ENCODE measurements around the gene MAML3.
"Not testable (repeated sequence)": the region's sequence is repeated elsewhere in the genome, so short reads cannot be mapped to it uniquely, and the experiment has no call there.

The MAML3 gene

GRCh38 chr4:139709660-139710059, 444.3 kb downstream of the MAML3 start:
- no peak for DNase-seq

- no peak for DNase-seq
These were observed 449.0 kb downstream of the MAML3 start for GRCh38 chr4:139704915-139705485.

DNA sequence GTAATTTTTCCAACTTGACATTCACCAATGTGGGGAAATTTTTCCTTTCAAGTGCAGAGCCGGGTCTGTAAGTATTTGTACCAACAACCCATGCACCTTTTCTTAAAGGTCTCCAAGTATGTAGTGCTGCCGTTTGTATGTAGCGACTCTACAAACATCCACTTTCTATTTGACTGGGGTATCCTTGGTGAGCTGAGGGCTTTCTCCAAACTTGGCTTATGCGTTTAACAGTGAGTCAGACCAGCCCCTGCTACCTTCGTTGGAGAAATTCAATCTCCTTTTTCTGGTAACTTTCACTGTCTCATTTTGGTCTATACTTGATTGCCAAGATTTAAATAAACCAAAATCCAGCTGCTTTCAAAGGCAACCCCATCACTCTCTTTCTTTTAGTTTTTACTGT, 453.4 kb downstream of the MAML3 start:
- DNase-seq, result no peak

GRCh38 chr4:139698167-139698925, 455.6 kb downstream of the MAML3 start:
- not testable (repeated sequence) for DNase-seq

- DNase-seq, result no peak
These were observed 457.5 kb downstream of the MAML3 start for GRCh38 chr4:139696491-139696890.

GRCh38 chr4:139694522-139695107, 459.4 kb downstream of the MAML3 start:
- DNase-seq, result no peak

- no peak for DNase-seq
These were observed 461.5 kb downstream of the MAML3 start for GRCh38 chr4:139692309-139693012.

GRCh38 chr4:139690419-139690818, 463.6 kb downstream of the MAML3 start:
- DNase-seq, result no peak

DNA sequence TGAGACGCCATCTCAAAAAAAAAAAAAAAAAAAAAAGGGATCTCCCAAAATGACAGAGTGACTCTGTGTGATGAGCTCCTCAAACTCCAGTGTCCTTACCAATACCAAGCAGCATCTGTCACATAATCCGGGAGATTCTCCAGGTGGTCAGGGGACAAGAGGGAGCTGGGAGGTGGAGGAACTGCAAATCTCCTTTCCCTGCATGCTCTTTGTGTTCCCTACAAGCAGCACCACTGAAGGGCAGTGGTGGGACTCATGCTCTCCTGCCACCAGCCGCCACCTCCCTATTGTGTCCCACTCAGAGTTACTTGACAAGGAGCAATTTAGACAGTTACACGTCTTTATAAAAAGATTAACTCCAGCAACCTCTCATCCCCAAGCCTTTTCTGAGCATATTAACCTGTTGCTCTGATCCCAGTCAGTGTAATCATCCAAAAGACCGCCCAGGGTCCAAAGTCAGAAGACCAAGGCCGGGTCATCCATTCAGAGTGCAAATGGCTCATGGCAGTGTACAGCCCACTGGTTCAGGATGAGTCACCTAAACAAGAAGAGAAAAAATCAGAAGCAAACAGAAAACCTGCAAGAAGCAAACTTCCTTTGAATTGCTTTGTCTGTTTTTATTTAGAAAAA, 464.8 kb downstream of the MAML3 start:
- DNase-seq, result no peak

GRCh38 chr4:139686988-139687387, 467.0 kb downstream of the MAML3 start:
- DNase-seq, result no peak

- DNase-seq, result no peak
These were observed 467.9 kb downstream of the MAML3 start for GRCh38 chr4:139686130-139686529.

- DNase-seq, result no peak
These were observed 468.8 kb downstream of the MAML3 start for GRCh38 chr4:139685180-139685579.

GRCh38 chr4:139684351-139684750, 469.6 kb downstream of the MAML3 start:
- no peak for DNase-seq

GRCh38 chr4:139682741-139683151, 471.2 kb downstream of the MAML3 start:
- no peak for DNase-seq

DNA sequence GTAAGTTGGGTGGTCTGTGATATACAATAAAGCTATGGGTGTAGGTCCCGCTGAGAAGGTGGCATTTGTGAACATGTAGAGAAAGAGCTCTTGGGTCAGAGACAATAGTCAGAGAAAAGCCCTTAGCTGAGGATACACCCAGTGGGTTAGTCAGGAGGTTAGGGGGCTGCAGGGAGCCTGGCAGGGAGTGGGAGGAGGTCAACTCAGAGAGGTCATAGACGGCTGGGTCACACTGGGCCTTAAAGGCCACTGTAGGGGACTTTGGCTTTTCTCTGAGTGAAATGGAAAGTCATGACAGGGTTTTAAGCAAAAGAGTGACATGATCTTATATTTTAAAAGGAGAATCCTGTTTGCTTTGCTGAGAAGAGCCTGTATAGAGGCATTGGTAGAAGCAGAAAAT, 471.7 kb downstream of the MAML3 start:
- no peak for DNase-seq

- DNase-seq, result no peak
These were observed 476.9 kb downstream of the MAML3 start for GRCh38 chr4:139676913-139677585.

DNA sequence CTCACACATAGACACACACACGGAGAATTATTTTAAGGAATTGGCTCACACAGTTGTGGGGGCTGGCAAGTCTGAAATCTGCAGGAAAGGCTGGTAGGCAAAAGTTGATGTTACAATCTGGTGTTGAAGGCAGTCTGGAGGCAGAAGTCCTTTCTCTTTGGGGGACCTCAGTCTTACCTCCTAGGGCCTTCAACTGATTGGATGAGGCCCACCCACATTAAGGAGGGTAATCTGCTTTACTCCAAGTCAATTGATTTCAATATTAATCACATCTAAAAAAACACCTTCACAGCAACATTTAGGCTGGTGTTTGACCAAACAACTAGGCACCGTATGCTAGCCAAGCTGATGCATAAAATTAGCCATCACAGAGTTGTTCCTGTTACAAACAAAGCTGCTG, 477.6 kb downstream of the MAML3 start:
- no peak for DNase-seq

- no peak for DNase-seq
These were observed 478.3 kb downstream of the MAML3 start for GRCh38 chr4:139675651-139676050.

GRCh38 chr4:139674875-139675550, 479.0 kb downstream of the MAML3 start:
- DNase-seq, result no peak

DNA sequence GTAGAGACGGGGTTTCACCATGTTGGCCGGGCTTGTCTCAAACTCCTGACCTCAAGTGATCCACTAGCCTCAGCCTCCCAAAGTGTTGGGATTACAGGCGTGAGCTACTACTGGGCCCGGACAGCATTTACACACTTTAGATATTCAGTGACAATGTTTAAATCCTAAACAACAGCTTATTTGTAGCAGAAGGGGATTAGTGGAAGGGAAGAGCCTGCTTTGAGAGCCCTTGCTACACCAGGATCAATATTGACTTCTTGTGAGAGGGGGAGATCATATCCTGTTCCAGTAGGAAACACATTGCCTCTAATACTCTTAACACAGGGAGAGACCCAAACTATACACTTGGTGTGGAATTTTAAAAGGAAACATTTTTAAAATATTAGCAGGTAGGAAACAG, 481.3 kb downstream of the MAML3 start:
- DNase-seq, result no peak

- no peak for DNase-seq
These were observed 481.8 kb downstream of the MAML3 start for GRCh38 chr4:139672215-139672614.

- no peak for DNase-seq
These were observed 483.2 kb downstream of the MAML3 start for GRCh38 chr4:139670775-139671174.

Data from stimulated activated naive CD4-positive, alpha-beta T cell (primary cell).